EH (cell line): ENCODE data around the gene MIEF1.
A peak's percentile ranks its signal among the peaks of the same experiment; 100 is the strongest.
"Not testable (repeated sequence)": the region's sequence is repeated elsewhere in the genome, so short reads cannot be mapped to it uniquely, and the experiment has no call there.

Experiments used
- DNase-seq: peaks from one replicate; pipeline ENCODE4 v3.0.0-alpha.2; 2015; ENCODE audit warnings: low read depth

Gene MIEF1

GRCh38 chr22:39489094-39490068 lies 12.7 kb upstream of the MIEF1 start:
- no peak for DNase-seq

- peak; percentile 80 for DNase-seq
These were observed 11.8 kb upstream of the MIEF1 start for GRCh38 chr22:39490135-39490798.

GRCh38 chr22:39490966-39491680 lies 11.0 kb upstream of the MIEF1 start:
- DNase-seq = no peak

- DNase-seq = no peak
These were observed 10.4 kb upstream of the MIEF1 start for GRCh38 chr22:39491696-39492095.

GRCh38 chr22:39492186-39492585 lies 9.9 kb upstream of the MIEF1 start:
- DNase-seq = no peak

- DNase-seq = peak; percentile 95
These were observed 8.3 kb upstream of the MIEF1 start for GRCh38 chr22:39493759-39494158.

- DNase-seq = peak; percentile 47
These were observed 7.5 kb upstream of the MIEF1 start for GRCh38 chr22:39494471-39495120.

- DNase-seq = peak; percentile 69
These were observed 5.8 kb upstream of the MIEF1 start for GRCh38 chr22:39496131-39496838.

- no peak for DNase-seq
These were observed 4.7 kb upstream of the MIEF1 start for GRCh38 chr22:39497429-39497828.

- DNase-seq = peak; percentile 13
These were observed 3.7 kb upstream of the MIEF1 start for GRCh38 chr22:39498368-39498767.

GRCh38 chr22:39498802-39499201 lies 3.3 kb upstream of the MIEF1 start:
- no peak for DNase-seq

GRCh38 chr22:39500101-39500500 lies 2.0 kb upstream of the MIEF1 start:
- DNase-seq = no peak

- no peak for DNase-seq
These were observed 414 bp upstream of the MIEF1 start for GRCh38 chr22:39501644-39502108.

GRCh38 chr22:39502789-39503409 lies 809 bp downstream of the MIEF1 start:
- DNase-seq = peak; percentile 38

- DNase-seq = no peak
These were observed 1.5 kb downstream of the MIEF1 start for GRCh38 chr22:39503630-39504029.

- no peak for DNase-seq
These were observed 2.0 kb downstream of the MIEF1 start for GRCh38 chr22:39504071-39504470.

GRCh38 chr22:39507021-39507420 lies 4.9 kb downstream of the MIEF1 start:
- DNase-seq = not testable (repeated sequence)

- no peak for DNase-seq
These were observed 6.3 kb downstream of the MIEF1 start for GRCh38 chr22:39508393-39508792.

- no peak for DNase-seq
These were observed 8.5 kb downstream of the MIEF1 start for GRCh38 chr22:39510529-39511149.

GRCh38 chr22:39511226-39511625 lies 9.1 kb downstream of the MIEF1 start:
- no peak for DNase-seq
